GM06990 (cell line): Measurements from ENCODE around the gene ASCL2.

Experiments used
- DNase-seq: peaks from one replicate; pipeline ENCODE4 v3.0.0-alpha.2; 2011; ENCODE audit not compliant: insufficient read length; ENCODE audit errors: extremely low read depth
- H3K27me3 ChIP-seq: replicated peaks from 2 replicates; pipeline ENCODE4 v1.6.0; 2011; ENCODE audit warnings: low read length; ENCODE audit not compliant: control insufficient read depth, insufficient read depth
- H3K36me3 ChIP-seq: 2 replicates; pipeline ENCODE4 v1.5.1; 2011; ENCODE audit warnings: low read length; ENCODE audit not compliant: control insufficient read depth, insufficient read depth
- H3K4me3 ChIP-seq: replicated peaks from 2 replicates; pipeline ENCODE4 v1.5.1; 2011; ENCODE audit warnings: low read depth, mild to moderate bottlenecking, control low read depth, low read length
- TF ChIP-seq, protein P1 (sequence below): IDR thresholded peaks from 2 replicates; pipeline ENCODE4 v1.5.1; 2011; ENCODE audit warnings: low read length, control low read depth, mild to moderate bottlenecking, inconsistent platforms; ENCODE audit not compliant: insufficient read depth, poor library complexity, severe bottlenecking

ASCL2 gene

GRCh38 chr11:2267851-2268728 lies 2.3 kb downstream of the ASCL2 start:
- DNase-seq: no peak
- Histone ChIP-seq H3K36me3 (no peaks in the 10 kb centered on the region), H3K4me3 (no peak overlapping the region), H3K27me3 (no peaks in the 10 kb centered on the region; the same call in 1 of the 2 replicates)
- TF ChIP-seq, protein P1, sequence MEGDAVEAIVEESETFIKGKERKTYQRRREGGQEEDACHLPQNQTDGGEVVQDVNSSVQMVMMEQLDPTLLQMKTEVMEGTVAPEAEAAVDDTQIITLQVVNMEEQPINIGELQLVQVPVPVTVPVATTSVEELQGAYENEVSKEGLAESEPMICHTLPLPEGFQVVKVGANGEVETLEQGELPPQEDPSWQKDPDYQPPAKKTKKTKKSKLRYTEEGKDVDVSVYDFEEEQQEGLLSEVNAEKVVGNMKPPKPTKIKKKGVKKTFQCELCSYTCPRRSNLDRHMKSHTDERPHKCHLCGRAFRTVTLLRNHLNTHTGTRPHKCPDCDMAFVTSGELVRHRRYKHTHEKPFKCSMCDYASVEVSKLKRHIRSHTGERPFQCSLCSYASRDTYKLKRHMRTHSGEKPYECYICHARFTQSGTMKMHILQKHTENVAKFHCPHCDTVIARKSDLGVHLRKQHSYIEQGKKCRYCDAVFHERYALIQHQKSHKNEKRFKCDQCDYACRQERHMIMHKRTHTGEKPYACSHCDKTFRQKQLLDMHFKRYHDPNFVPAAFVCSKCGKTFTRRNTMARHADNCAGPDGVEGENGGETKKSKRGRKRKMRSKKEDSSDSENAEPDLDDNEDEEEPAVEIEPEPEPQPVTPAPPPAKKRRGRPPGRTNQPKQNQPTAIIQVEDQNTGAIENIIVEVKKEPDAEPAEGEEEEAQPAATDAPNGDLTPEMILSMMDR: no peak

DNA sequence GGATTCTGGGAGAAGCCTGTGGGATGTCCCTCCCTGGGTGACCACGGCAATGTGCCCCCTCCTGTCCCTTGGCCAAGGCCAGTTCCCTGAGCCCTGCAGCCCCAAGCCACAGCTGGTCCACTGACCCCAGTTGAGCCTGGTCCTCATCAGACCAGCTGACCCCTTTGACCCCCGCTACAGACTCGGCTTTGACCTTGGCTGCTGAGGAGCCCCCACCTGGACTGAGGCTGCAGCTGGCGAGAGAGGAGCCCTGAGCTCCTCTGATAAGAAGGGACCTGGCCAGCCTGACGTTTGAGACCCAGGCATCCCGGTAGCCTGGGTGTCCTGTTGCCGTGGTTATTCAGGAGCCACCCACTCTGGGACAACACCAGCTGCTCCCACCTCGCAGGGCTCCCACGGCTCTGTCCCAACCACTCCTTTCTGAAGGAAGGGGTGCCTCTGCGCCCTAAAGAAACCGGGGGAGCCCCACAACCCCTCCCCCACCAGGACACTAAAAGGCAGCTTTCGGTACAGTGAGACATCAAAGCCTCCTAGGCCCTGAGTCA lies 3.0 kb downstream of the ASCL2 start:
- Histone ChIP-seq H3K27me3 (no peaks in the 10 kb centered on the region; the same call in 1 of the 2 replicates), H3K4me3 (no peak overlapping the region), H3K36me3 (no peaks in the 10 kb centered on the region)
- TF ChIP-seq, protein P1: no peak
- no peak for DNase-seq

- no peaks in the 10 kb centered on the region for H3K36me3 ChIP-seq
- TF ChIP-seq, protein P1: no peak
- H3K4me3 ChIP-seq: no peak overlapping the region
- no peak for DNase-seq
- H3K27me3 ChIP-seq: no peaks in the 10 kb centered on the region; the same call in 1 of the 2 replicates
Observed at GRCh38 chr11:2266586-2267305, 3.6 kb downstream of the ASCL2 start.

DNA sequence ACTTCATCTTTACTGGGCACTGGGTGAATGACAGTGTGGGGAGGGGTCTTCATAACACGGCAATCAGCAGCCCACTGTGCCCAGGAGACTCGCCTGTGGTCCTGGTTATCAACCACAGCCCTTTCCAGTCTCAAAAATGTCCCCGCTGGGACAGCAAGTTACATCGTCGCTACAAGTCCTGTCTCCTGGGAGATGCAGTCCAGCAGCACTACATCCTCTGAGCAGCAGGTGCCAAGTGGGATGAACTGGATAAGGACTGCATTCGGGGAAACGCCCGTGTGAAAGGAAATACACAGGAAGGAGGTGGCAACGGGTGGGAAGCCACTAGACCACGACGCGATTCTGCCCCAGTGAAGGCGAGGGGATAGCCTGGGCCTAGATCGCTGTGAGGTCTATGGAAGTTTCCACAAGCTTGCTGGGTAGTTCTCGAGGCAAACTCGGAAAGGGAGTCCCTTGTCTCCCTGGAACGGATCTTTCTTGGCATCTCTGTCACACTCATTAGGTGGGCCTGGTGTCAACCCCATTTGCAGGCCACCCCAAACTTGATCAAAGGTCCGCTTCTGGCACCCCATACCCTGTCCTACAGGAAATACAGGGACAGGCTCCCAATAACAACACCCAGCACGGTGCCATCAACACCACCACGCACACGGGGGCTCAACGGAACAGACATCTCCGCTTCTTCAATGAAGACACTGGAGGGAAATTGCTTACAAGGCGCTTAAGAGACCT lies 4.4 kb downstream of the ASCL2 start:
- Histone ChIP-seq H3K4me3 (0 out of 2 replicates have a peak overlapping the region, but pooled peaks have one; percentile 15), H3K27me3 (no peaks in the 10 kb centered on the region; the same call in 1 of the 2 replicates), H3K36me3 (no peaks in the 10 kb centered on the region)
- TF ChIP-seq, protein P1: no peak
- no peak for DNase-seq

DNA sequence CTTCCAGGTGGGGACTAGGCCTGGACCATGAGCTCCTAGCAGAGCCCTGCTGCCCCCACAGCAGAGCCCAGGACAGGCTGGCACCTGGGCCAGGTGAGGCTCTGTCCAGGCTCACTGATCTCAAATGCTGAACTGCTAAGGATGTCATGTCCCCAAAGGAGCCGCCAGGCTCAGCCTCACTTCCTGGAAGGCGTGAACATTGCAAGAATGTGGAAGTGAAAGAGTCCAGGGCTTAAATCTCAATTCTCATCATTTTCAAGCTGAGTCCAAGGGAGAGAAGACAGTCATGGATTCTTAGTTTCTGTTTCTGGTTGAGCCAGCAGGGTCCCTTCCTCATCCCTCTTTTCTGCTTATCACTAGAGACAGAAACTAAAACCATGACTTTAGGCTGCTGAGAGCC lies 5.0 kb downstream of the ASCL2 start:
- DNase-seq: no peak
- TF ChIP-seq, protein P1: no peak
- no peaks in the 10 kb centered on the region; the same call in 1 of the 2 replicates for H3K27me3 ChIP-seq

More for the DNA sequence above, 5.0 kb downstream of the ASCL2 start:
- Histone ChIP-seq H3K4me3 (no peak overlapping the region), H3K36me3 (no peaks in the 10 kb centered on the region)
